SK-N-SH treated with all-trans-retinoic acid at 6 μM for 48 hours (cell line): ENCODE measurements around the gene TMEM187.

Source experiments
- ATAC-seq: fragments of 200-7000 bp; cut with Tn5 transposase; 3 replicates; pipeline ENCODE4 v1.9.1; 2020; ENCODE audit warnings: mild to moderate bottlenecking, moderate library complexity
- ARNTL ChIP-seq: fragments of 450-650 bp; formaldehyde crosslinking; IDR thresholded peaks from 2 replicates; pipeline ENCODE4 v1.5.0; 2020; ENCODE audit warnings: low read depth, mild to moderate bottlenecking, moderate library complexity, borderline replicate concordance
- BACH2 ChIP-seq: fragments of 250-450 bp; sonication (Bioruptor Pico); IDR thresholded peaks from 2 replicates; pipeline ENCODE4 v1.9.0; 2021; ENCODE audit warnings: mild to moderate bottlenecking, borderline replicate concordance
- CSDC2 ChIP-seq: fragments of 250-450 bp; sonication (Bioruptor Pico); IDR thresholded peaks from 2 replicates; pipeline ENCODE4 v1.5.0; 2020; ENCODE audit warnings: mild to moderate bottlenecking, moderate library complexity
- ESRRG ChIP-seq: fragments of 250-450 bp; sonication (Bioruptor Pico); IDR thresholded peaks from 2 replicates; pipeline ENCODE4 v1.6.1; 2021; ENCODE audit warnings: mild to moderate bottlenecking
- GLIS3 ChIP-seq: fragments of 250-450 bp; sonication (Bioruptor Pico); IDR thresholded peaks from 2 replicates; pipeline ENCODE4 v1.5.0; 2020; ENCODE audit warnings: mild to moderate bottlenecking, moderate library complexity
- ISL1 ChIP-seq: fragments of 250-450 bp; sonication (Bioruptor Pico); IDR thresholded peaks from 2 replicates; pipeline ENCODE4 v2.1.2; 2022; ENCODE audit warnings: mild to moderate bottlenecking, moderate library complexity
- OSR1 ChIP-seq: fragments of 250-450 bp; sonication (Bioruptor Pico); IDR thresholded peaks from 2 replicates; pipeline ENCODE4 v1.8.0; 2022; ENCODE audit warnings: moderate library complexity, mild to moderate bottlenecking, inconsistent platforms
- TCF4 ChIP-seq: fragments of 250-450 bp; sonication (Bioruptor Pico); IDR thresholded peaks from 2 replicates; pipeline ENCODE4 v1.8.0; 2021; ENCODE audit warnings: mild to moderate bottlenecking, moderate library complexity, borderline replicate concordance
- TOX ChIP-seq: fragments of 250-450 bp; sonication (Bioruptor Pico); IDR thresholded peaks from 2 replicates; pipeline ENCODE4 v1.8.0; 2021; ENCODE audit warnings: mild to moderate bottlenecking, moderate library complexity, borderline replicate concordance
- ZC3H10 ChIP-seq: fragments of 250-450 bp; sonication (Bioruptor Pico); IDR thresholded peaks from 2 replicates; pipeline ENCODE4 v1.5.1; 2021; ENCODE audit warnings: mild to moderate bottlenecking, moderate library complexity
- ZFP3 ChIP-seq: fragments of 250-450 bp; sonication (Bioruptor Pico); IDR thresholded peaks from 2 replicates; pipeline ENCODE4 v1.5.0; 2020; ENCODE audit warnings: mild to moderate bottlenecking, moderate library complexity
- ZFP30 ChIP-seq: fragments of 450-650 bp; formaldehyde crosslinking; IDR thresholded peaks from 2 replicates; pipeline ENCODE4 v1.5.0; 2022; ENCODE audit warnings: mild to moderate bottlenecking, moderate library complexity
- ZNF70 ChIP-seq: fragments of 450-650 bp; formaldehyde crosslinking; IDR thresholded peaks from 2 replicates; pipeline ENCODE4 v1.5.0; 2020; ENCODE audit warnings: mild to moderate bottlenecking, moderate library complexity
- ZNF8 ChIP-seq: fragments of 450-650 bp; formaldehyde crosslinking; IDR thresholded peaks from 2 replicates; pipeline ENCODE4 v1.5.0; 2020; ENCODE audit warnings: mild to moderate bottlenecking, moderate library complexity
- TF ChIP-seq, protein P1 (sequence below): fragments of 250-450 bp; sonication (Bioruptor Pico); IDR thresholded peaks from 2 replicates; pipeline ENCODE4 v1.5.1; 2020; ENCODE audit warnings: low read depth, mild to moderate bottlenecking, moderate library complexity
- TF ChIP-seq, protein P2 (sequence below): fragments of 250-450 bp; sonication (Bioruptor Pico); IDR thresholded peaks from 2 replicates; pipeline ENCODE4 v1.5.1; 2021; ENCODE audit warnings: mild to moderate bottlenecking, moderate library complexity
- TF ChIP-seq, protein P3 (sequence below): fragments of 250-450 bp; sonication (Bioruptor Pico); IDR thresholded peaks from 2 replicates; pipeline ENCODE4 v1.8.0; 2021; ENCODE audit warnings: low read depth, mild to moderate bottlenecking, moderate library complexity, borderline replicate concordance
- TF ChIP-seq, protein P4 (sequence below): fragments of 250-450 bp; sonication (Bioruptor Pico); IDR thresholded peaks from 2 replicates; pipeline ENCODE4 v1.8.0; 2020; ENCODE audit warnings: mild to moderate bottlenecking, moderate library complexity, borderline replicate concordance

TMEM187 gene

DNA sequence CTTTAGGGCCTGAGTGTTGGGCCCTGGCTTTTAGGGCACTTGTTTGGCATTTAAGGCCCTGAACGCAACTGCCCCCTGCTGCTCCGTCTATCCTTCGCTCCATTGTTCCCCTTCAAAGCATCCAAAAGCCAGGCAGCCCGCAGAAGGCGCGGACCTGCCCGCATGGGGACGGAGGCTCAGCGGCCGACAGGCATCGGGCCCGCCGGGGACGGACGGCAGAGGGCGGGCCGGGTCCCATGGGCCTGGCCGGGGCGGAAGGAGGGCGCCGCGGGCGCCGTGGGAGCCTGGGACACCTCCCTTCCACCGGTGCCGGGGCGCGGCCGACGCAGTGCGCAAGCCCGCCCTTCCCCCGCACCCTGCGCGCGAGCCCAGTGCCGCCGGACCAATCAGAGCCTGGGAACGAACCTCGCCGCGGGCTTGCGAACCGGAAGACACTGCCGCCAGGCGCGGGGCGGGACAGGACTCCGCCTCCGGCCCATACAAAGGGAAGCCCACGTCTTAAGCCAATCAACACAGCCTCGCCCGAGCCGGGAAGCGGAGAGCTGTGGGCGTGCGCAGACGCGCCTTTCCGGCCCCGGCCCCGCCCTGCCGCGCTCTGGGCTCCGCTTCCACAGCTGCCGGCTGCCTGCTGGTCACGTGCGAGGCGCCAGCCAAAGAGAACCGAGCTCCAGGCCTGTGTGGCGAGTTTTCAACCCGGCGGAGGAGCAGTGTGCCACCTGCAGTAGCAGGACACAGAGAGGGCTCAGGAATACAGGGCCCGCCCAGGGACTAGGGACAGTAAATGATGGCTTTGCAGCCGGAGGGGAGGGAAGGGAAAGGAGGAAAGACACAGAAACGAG lies 44.4 kb upstream of the TMEM187 start (continued):
- TF ChIP-seq, protein P1, sequence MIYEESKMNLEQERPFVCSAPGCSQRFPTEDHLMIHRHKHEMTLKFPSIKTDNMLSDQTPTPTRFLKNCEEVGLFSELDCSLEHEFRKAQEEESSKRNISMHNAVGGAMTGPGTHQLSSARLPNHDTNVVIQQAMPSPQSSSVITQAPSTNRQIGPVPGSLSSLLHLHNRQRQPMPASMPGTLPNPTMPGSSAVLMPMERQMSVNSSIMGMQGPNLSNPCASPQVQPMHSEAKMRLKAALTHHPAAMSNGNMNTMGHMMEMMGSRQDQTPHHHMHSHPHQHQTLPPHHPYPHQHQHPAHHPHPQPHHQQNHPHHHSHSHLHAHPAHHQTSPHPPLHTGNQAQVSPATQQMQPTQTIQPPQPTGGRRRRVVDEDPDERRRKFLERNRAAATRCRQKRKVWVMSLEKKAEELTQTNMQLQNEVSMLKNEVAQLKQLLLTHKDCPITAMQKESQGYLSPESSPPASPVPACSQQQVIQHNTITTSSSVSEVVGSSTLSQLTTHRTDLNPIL (CRISPR knock-in tag), result no peak
- TF ChIP-seq ESRRG (CRISPR knock-in tag) (no peak), ZFP30 (no peak)

DNA sequence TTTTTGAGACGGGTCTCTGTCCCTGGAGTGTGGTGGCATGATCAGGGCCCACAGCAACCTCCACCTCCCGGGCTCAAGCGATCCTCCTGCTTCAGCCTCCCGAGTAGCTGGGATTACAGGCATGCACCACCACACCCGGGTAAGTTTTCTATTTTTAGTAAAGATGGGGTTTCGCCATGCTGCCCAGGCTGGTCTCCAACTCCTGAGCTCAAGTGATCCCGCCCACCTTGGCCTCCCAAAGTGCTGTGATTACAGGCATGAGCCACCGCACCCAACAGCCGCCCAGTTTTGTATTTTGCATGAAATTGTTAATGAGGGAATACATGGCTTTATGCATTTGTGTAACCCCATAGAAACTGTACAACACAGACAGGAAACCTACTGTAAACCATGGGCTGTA lies 43.7 kb upstream of the TMEM187 start:
- TF ChIP-seq, protein P2, sequence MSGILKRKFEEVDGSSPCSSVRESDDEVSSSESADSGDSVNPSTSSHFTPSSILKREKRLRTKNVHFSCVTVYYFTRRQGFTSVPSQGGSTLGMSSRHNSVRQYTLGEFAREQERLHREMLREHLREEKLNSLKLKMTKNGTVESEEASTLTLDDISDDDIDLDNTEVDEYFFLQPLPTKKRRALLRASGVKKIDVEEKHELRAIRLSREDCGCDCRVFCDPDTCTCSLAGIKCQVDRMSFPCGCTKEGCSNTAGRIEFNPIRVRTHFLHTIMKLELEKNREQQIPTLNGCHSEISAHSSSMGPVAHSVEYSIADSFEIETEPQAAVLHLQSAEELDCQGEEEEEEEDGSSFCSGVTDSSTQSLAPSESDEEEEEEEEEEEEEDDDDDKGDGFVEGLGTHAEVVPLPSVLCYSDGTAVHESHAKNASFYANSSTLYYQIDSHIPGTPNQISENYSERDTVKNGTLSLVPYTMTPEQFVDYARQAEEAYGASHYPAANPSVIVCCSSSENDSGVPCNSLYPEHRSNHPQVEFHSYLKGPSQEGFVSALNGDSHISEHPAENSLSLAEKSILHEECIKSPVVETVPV, result no peak
- TF ChIP-seq ARNTL (CRISPR knock-in tag), result no peak
- ATAC-seq, result no peak

DNA sequence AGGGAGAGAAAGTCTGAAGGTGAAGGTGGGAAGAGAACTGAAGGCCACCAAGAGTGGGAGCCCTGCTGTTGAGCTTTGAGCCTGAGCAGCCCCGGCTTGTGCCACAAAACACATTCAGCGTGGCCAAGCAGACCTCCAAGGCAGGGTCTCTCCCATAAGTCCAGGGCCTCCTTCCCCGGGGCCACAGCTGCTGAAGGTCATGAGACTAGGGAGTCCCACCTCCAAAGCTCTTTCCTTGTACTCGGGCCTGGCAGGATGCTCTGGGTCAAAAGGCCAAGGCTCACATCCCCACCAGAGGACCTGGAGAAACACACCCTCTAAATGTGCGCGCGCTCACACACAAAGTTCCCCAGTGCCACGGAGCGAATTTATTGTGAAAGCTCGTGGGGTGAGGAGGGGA lies 43.0 kb upstream of the TMEM187 start:
- ATAC-seq, result no peak
- no peak for TF ChIP-seq ESRRG (CRISPR knock-in tag)
- TF ChIP-seq, protein P2, result no peak
- TF ChIP-seq ZNF8 (CRISPR knock-in tag), result no peak
- TF ChIP-seq, protein P3, sequence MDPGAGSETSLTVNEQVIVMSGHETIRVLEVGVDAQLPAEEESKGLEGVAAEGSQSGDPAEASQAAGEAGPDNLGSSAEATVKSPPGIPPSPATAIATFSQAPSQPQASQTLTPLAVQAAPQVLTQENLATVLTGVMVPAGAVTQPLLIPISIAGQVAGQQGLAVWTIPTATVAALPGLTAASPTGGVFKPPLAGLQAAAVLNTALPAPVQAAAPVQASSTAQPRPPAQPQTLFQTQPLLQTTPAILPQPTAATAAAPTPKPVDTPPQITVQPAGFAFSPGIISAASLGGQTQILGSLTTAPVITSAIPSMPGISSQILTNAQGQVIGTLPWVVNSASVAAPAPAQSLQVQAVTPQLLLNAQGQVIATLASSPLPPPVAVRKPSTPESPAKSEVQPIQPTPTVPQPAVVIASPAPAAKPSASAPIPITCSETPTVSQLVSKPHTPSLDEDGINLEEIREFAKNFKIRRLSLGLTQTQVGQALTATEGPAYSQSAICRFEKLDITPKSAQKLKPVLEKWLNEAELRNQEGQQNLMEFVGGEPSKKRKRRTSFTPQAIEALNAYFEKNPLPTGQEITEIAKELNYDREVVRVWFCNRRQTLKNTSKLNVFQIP (CRISPR knock-in tag), result no peak
- TF ChIP-seq ZNF70, result no peak
- TF ChIP-seq, protein P4, sequence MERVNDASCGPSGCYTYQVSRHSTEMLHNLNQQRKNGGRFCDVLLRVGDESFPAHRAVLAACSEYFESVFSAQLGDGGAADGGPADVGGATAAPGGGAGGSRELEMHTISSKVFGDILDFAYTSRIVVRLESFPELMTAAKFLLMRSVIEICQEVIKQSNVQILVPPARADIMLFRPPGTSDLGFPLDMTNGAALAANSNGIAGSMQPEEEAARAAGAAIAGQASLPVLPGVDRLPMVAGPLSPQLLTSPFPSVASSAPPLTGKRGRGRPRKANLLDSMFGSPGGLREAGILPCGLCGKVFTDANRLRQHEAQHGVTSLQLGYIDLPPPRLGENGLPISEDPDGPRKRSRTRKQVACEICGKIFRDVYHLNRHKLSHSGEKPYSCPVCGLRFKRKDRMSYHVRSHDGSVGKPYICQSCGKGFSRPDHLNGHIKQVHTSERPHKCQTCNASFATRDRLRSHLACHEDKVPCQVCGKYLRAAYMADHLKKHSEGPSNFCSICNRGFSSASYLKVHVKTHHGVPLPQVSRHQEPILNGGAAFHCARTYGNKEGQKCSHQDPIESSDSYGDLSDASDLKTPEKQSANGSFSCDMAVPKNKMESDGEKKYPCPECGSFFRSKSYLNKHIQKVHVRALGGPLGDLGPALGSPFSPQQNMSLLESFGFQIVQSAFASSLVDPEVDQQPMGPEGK (CRISPR knock-in tag), result no peak
- no peak for TF ChIP-seq ZC3H10 (CRISPR knock-in tag)
- TF ChIP-seq CSDC2 (CRISPR knock-in tag), result no peak
- no peak for TF ChIP-seq ZFP3 (CRISPR knock-in tag)

DNA sequence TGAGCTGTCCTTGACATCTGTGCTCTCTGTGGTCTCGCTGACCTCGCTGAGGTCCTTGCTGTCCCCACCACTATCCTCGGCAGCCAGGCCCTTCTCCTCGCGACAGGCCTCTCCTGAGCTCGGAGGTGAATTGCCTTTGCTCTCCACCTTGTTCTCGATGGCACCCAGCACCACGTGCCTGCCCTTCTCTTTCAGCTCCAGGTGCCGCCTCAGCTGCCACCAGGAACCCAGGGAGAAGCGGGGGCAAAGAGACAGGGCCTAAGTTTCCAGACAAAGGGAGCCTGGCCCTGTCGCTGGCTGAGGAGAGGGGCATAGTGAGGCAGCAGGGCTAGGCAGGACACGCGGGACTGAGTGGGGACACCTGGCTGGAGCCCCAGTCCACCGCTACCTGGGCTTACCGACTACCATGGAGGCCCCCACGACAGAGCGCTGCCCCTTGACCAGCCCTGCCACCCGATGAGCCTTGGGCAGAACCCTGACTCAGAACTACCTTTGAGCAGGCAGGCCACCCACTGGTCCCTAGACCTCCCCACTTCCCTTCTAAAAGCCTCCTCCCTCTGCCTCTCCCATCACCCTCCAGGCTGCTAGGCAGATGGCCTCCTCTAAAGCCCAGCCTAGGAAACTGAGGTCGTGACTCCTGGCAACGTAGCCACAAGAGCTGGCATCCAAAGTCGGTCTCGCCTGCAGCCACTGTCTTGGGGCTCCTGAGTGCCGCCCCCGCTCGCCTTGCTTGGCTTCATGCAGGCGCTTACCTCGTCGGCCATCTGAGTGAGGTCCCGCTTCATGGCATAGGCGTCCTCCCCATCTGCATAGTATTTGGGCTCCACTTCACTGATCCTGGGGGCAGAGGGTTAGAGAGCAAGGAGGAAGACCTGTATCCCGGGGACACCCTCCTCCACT lies 42.3 kb upstream of the TMEM187 start:
- ATAC-seq, result no peak
- TF ChIP-seq CSDC2 (CRISPR knock-in tag) (no peak), ZFP30 (no peak), ZC3H10 (CRISPR knock-in tag) (no peak), OSR1 (CRISPR knock-in tag) (no peak), ZNF70 (no peak), BACH2 (CRISPR knock-in tag) (no peak), ZFP3 (CRISPR knock-in tag) (no peak), ZNF8 (CRISPR knock-in tag) (no peak), ISL1 (CRISPR knock-in tag) (no peak)

DNA sequence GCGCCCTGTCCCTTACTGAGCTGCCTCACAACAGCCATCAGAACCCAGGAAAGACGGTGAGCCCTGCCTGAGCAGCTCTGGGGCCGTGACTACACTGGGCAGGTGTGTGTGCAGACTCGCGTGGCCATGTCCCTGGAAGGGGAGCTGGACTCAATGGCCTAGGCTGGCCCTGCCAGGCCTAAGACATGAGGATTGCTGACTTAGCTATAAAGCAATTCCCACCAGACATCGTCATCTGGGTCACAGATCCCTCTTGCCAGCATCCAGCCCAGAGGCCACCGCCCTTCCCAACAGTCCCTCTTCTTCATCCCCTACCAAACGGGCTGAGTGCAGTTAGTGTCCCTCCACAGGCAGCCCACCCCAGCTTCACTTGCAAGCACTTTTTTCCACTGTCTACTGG lies 41.4 kb upstream of the TMEM187 start:
- no peak for ATAC-seq
- no peak for TF ChIP-seq TCF4 (CRISPR knock-in tag)
- no peak for TF ChIP-seq GLIS3
- no peak for TF ChIP-seq TOX
- TF ChIP-seq, protein P2, result no peak
